Measurements from ENCODE around the gene ARHGAP26.
"Not testable (repeated sequence)": the region's sequence is repeated elsewhere in the genome, so short reads cannot be mapped to it uniquely, and the experiment has no call there.

The ARHGAP26 gene

GRCh38 chr5:143186623-143187022 lies 416.4 kb downstream of the ARHGAP26 start:
- Histone ChIP-seq H3K4me3 (no peak overlapping the region), H3K27ac (no peak overlapping the region)

- no peak overlapping the region for H3K4me3 ChIP-seq
Observed at GRCh38 chr5:143187495-143187894, 417.3 kb downstream of the ARHGAP26 start.

GRCh38 chr5:143188083-143188482 lies 417.9 kb downstream of the ARHGAP26 start:
- Histone ChIP-seq H3K4me3 (no peak overlapping the region), H3K27ac (no peak overlapping the region)

More at GRCh38 chr5:143187495-143187894, 417.3 kb downstream of the ARHGAP26 start:
- no peak overlapping the region for H3K27ac ChIP-seq

- Histone ChIP-seq H3K4me3 (no peak overlapping the region), H3K27ac (no peak overlapping the region)
Observed at GRCh38 chr5:143188692-143189091, 418.5 kb downstream of the ARHGAP26 start.

GRCh38 chr5:143190260-143190810 lies 420.2 kb downstream of the ARHGAP26 start:
- no peak overlapping the region for H3K27ac ChIP-seq
- H3K4me3 ChIP-seq = no peak overlapping the region

- Histone ChIP-seq H3K4me3 (no peak overlapping the region), H3K27ac (no peak overlapping the region)
Observed at GRCh38 chr5:143191720-143192119, 421.5 kb downstream of the ARHGAP26 start.

- H3K27ac ChIP-seq = no peak overlapping the region
- no peak overlapping the region for H3K4me3 ChIP-seq
Observed at GRCh38 chr5:143192191-143192900, 422.2 kb downstream of the ARHGAP26 start.

GRCh38 chr5:143194206-143194605 lies 424.0 kb downstream of the ARHGAP26 start:
- Histone ChIP-seq H3K27ac (no peak overlapping the region), H3K4me3 (no peak overlapping the region)

- Histone ChIP-seq H3K4me3 (no peak overlapping the region), H3K27ac (peak overlapping the region in 1 of 21 experiments; percentile 9)
Observed at GRCh38 chr5:143194713-143195112, 424.5 kb downstream of the ARHGAP26 start.

GRCh38 chr5:143195491-143195890 lies 425.3 kb downstream of the ARHGAP26 start:
- Histone ChIP-seq H3K27ac (peak overlapping the region in 1 of 21 experiments; percentile 9), H3K4me3 (no peak overlapping the region)

GRCh38 chr5:143196601-143197259 lies 426.6 kb downstream of the ARHGAP26 start:
- Histone ChIP-seq H3K27ac (no peak overlapping the region), H3K4me3 (no peak overlapping the region)

GRCh38 chr5:143197260-143197656 lies 427.1 kb downstream of the ARHGAP26 start:
- Histone ChIP-seq H3K27ac (no peak overlapping the region), H3K4me3 (no peak overlapping the region)

GRCh38 chr5:143198332-143198731 lies 428.2 kb downstream of the ARHGAP26 start:
- H3K4me3 ChIP-seq = no peak overlapping the region
- no peak overlapping the region for H3K27ac ChIP-seq

- Histone ChIP-seq H3K4me3 (no peak overlapping the region), H3K27ac (no peak overlapping the region)
Observed at GRCh38 chr5:143199161-143199560, 429.0 kb downstream of the ARHGAP26 start.

- Histone ChIP-seq H3K27ac (no peak overlapping the region), H3K4me3 (no peak overlapping the region)
Observed at GRCh38 chr5:143199843-143200242, 429.7 kb downstream of the ARHGAP26 start.

- Histone ChIP-seq H3K4me3 (no peak overlapping the region), H3K27ac (no peak overlapping the region)
Observed at GRCh38 chr5:143200781-143201398, 430.7 kb downstream of the ARHGAP26 start.

- Histone ChIP-seq H3K27ac (no peak overlapping the region), H3K4me3 (no peak overlapping the region)
Observed at GRCh38 chr5:143201589-143201988, 431.4 kb downstream of the ARHGAP26 start.

- not testable (repeated sequence) for H3K27ac ChIP-seq
Observed at GRCh38 chr5:143203301-143203956, 433.3 kb downstream of the ARHGAP26 start.

GRCh38 chr5:143204474-143205246 lies 434.5 kb downstream of the ARHGAP26 start:
- Histone ChIP-seq H3K4me3 (no peak overlapping the region), H3K27ac (peak overlapping the region in 3 of 21 experiments; percentile 5 to 55 (median 18))

More at GRCh38 chr5:143203301-143203956, 433.3 kb downstream of the ARHGAP26 start:
- not testable (repeated sequence) for H3K4me3 ChIP-seq
